ENCODE data around the gene LDLRAD4.

LDLRAD4 gene

GRCh38 chr18:13438507-13439056 lies 220.0 kb downstream of the LDLRAD4 start:
- no peak for DNase-seq

GRCh38 chr18:13439461-13439860 lies 220.9 kb downstream of the LDLRAD4 start:
- no peak for DNase-seq

GRCh38 chr18:13440277-13441248 lies 222.0 kb downstream of the LDLRAD4 start:
- DNase-seq, result no peak

GRCh38 chr18:13441736-13442135 lies 223.2 kb downstream of the LDLRAD4 start:
- no peak for DNase-seq

- no peak for DNase-seq
Measured at GRCh38 chr18:13442451-13442850, 223.9 kb downstream of the LDLRAD4 start.

- no peak for DNase-seq
Measured at GRCh38 chr18:13443552-13443951, 225.0 kb downstream of the LDLRAD4 start.

- no peak for DNase-seq
Measured at GRCh38 chr18:13444430-13445240, 226.1 kb downstream of the LDLRAD4 start.

- DNase-seq, result no peak
Measured at GRCh38 chr18:13445241-13445897, 226.8 kb downstream of the LDLRAD4 start.

- DNase-seq, result no peak
Measured at GRCh38 chr18:13446024-13446423, 227.5 kb downstream of the LDLRAD4 start.

- no peak for DNase-seq
Measured at GRCh38 chr18:13446610-13447461, 228.3 kb downstream of the LDLRAD4 start.

GRCh38 chr18:13447621-13448334 lies 229.2 kb downstream of the LDLRAD4 start:
- no peak for DNase-seq

GRCh38 chr18:13448335-13448795 lies 229.8 kb downstream of the LDLRAD4 start:
- no peak for DNase-seq

GRCh38 chr18:13449651-13450050 lies 231.1 kb downstream of the LDLRAD4 start:
- no peak for DNase-seq

GRCh38 chr18:13450289-13451212 lies 232.0 kb downstream of the LDLRAD4 start:
- no peak for DNase-seq

- no peak for DNase-seq
Measured at GRCh38 chr18:13451213-13451540, 232.6 kb downstream of the LDLRAD4 start.

- no peak for DNase-seq
Measured at GRCh38 chr18:13451661-13452387, 233.3 kb downstream of the LDLRAD4 start.

- DNase-seq, result no peak
Measured at GRCh38 chr18:13452388-13452811, 233.8 kb downstream of the LDLRAD4 start.

GRCh38 chr18:13452871-13453680 lies 234.5 kb downstream of the LDLRAD4 start:
- no peak for DNase-seq
